OCI-LY1 (cell line): ENCODE measurements around the gene EPB41L1.

ENCODE experiments used
- H2AFZ ChIP-seq: fragments of 200-600 bp; sonication (generic), shearing (Covaris generic); 2 replicates; pipeline ENCODE4 v1.6.0; 2014; ENCODE audit warnings: antibody characterized with exemption, mild to moderate bottlenecking, low read length
- H3F3A ChIP-seq: fragments of 200-600 bp; sonication (generic), shearing (Covaris generic); 2 replicates; pipeline ENCODE4 v1.6.0; 2014; ENCODE audit warnings: mild to moderate bottlenecking, antibody characterized with exemption, low read length, moderate library complexity; ENCODE audit not compliant: insufficient read depth
- H3K27ac ChIP-seq: fragments of 200-600 bp; sonication (generic); 2 replicates; pipeline ENCODE4 v1.5.1; 2014; ENCODE audit warnings: low read length, mixed run types, mild to moderate bottlenecking, low read depth; ENCODE audit not compliant: poor library complexity, severe bottlenecking
- H3K27me3 ChIP-seq: fragments of 200-600 bp; sonication (generic); 2 replicates; pipeline ENCODE4 v1.6.0; 2014; ENCODE audit warnings: antibody characterized with exemption, mild to moderate bottlenecking, low read length, moderate library complexity; ENCODE audit not compliant: insufficient read depth
- H3K36me3 ChIP-seq: fragments of 200-600 bp; sonication (generic); 2 replicates; pipeline ENCODE4 v1.6.1; 2014; ENCODE audit warnings: mild to moderate bottlenecking, antibody characterized with exemption, low read length, moderate library complexity, mixed read lengths; ENCODE audit not compliant: insufficient read depth
- H3K4me1 ChIP-seq: fragments of 200-600 bp; sonication (generic); 2 replicates; pipeline ENCODE4 v1.5.1; 2014; ENCODE audit warnings: mild to moderate bottlenecking, low read length, moderate library complexity; ENCODE audit not compliant: insufficient read depth, severe bottlenecking
- H3K4me2 ChIP-seq: fragments of 200-600 bp; sonication (generic), shearing (Covaris generic); 2 replicates; pipeline ENCODE4 v1.6.1; 2014; ENCODE audit warnings: low read length
- H3K4me3 ChIP-seq: fragments of 200-600 bp; sonication (generic); 2 replicates; pipeline ENCODE4 v1.5.1; 2014; ENCODE audit warnings: low read length, low read depth, mild to moderate bottlenecking, mixed read lengths; ENCODE audit not compliant: poor library complexity, severe bottlenecking
- H3K79me2 ChIP-seq: fragments of 200-600 bp; shearing (Covaris generic); 2 replicates; pipeline ENCODE4 v1.6.1; 2016; ENCODE audit warnings: mixed run types, low read length, mixed read lengths; ENCODE audit not compliant: insufficient read depth
- H3K9ac ChIP-seq: fragments of 200-600 bp; sonication (generic), shearing (Covaris generic); 2 replicates; pipeline ENCODE4 v1.6.1; 2014; ENCODE audit warnings: mild to moderate bottlenecking, low read length, mixed read lengths
- H3K9me2 ChIP-seq: fragments of 200-600 bp; sonication (generic), shearing (Covaris generic); 2 replicates; pipeline ENCODE4 v1.6.1; 2014; ENCODE audit warnings: low read depth, mild to moderate bottlenecking, low read length, mixed read lengths
- H3K9me3 ChIP-seq: fragments of 200-600 bp; shearing (Covaris generic); 2 replicates; pipeline ENCODE4 v1.6.1; 2014; ENCODE audit warnings: low read length, mixed read lengths
- H4K20me1 ChIP-seq: fragments of 200-600 bp; sonication (generic), shearing (Covaris generic); 2 replicates; pipeline ENCODE4 v1.6.0; 2016; ENCODE audit warnings: mild to moderate bottlenecking, low read length; ENCODE audit not compliant: insufficient read depth
- EZH2 ChIP-seq: fragments of 200-600 bp; sonication (generic), shearing (Covaris generic); IDR thresholded peaks from 2 replicates; pipeline ENCODE4 v1.8.0; 2017; ENCODE audit warnings: borderline replicate concordance, mixed run types, mild to moderate bottlenecking, antibody characterized with exemption, low read length, moderate library complexity, mixed read lengths
- TF ChIP-seq, protein P1 (sequence below): fragments of 200-600 bp; sonication (generic), shearing (Covaris generic); IDR thresholded peaks from 2 replicates; pipeline ENCODE4 v1.5.1; 2017; ENCODE audit warnings: mild to moderate bottlenecking, antibody characterized with exemption, low read length, moderate library complexity, mixed read lengths

EPB41L1 gene

DNA sequence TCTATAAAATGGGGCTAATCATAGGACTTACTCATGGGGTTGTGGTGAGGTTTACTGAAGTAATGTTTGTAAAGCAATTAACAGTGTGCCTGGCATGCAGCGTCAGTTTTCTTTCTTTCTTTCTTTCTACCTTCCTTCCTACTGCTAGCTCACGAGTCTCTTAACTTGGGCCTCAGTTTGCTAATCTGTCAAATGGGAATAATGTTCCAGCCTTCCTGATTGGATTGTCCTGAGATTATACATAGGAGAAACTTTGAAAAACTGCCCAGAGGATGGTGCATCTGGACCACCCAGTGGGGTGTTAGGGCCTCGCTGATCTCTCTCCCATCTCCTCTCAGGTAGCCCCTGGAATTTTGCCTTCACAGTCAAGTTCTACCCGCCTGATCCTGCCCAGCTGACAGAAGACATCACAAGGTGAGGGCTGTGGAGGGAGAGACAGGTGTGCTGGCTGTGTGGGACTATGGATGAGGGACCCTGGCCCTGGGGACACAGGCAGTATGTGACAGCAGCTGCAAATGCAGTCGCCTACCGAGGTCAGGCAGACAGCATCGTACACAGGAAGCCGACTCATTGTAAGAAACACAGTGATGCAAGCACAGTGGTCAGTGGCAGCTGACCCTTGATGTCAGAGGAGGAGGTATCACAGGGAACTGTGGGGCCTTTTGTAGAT, 27.5 kb downstream of the EPB41L1 start:
- TF ChIP-seq EZH2: no peak
- TF ChIP-seq, protein P1, sequence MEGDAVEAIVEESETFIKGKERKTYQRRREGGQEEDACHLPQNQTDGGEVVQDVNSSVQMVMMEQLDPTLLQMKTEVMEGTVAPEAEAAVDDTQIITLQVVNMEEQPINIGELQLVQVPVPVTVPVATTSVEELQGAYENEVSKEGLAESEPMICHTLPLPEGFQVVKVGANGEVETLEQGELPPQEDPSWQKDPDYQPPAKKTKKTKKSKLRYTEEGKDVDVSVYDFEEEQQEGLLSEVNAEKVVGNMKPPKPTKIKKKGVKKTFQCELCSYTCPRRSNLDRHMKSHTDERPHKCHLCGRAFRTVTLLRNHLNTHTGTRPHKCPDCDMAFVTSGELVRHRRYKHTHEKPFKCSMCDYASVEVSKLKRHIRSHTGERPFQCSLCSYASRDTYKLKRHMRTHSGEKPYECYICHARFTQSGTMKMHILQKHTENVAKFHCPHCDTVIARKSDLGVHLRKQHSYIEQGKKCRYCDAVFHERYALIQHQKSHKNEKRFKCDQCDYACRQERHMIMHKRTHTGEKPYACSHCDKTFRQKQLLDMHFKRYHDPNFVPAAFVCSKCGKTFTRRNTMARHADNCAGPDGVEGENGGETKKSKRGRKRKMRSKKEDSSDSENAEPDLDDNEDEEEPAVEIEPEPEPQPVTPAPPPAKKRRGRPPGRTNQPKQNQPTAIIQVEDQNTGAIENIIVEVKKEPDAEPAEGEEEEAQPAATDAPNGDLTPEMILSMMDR: no peak
- H3K4me2 ChIP-seq: no peak overlapping the region

DNA sequence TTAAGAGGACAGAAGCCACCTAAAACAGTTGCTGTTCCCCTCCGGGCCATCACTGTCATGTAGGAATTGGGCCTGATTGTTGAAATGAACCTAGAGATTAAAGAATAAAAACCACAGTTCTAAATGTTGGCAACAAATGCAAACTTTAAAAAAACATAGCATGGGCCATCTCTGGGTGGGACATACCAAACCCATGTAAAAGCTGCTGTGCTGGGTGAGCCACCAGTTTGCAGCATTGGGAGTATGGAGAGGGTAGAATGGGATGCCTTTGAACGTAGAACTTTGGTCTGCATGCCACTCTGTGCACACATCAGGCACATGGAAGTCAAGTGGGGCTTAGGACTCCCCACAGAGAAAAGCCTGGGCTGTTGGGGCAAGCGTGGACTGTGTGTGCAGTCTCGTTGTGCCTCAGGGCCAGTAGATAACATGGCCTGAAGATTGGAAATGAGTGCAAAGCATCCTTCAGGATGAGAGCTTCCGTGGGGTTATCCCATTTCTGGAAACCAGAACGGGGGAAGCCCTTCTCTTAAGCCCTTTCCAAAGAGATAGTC, 28.1 kb downstream of the EPB41L1 start:
- Histone ChIP-seq H2AFZ (no peak overlapping the region), H4K20me1 (no peaks in the 10 kb centered on the region), H3K4me1 (no peaks in the 10 kb centered on the region), H3K9me3 (no peaks in the 10 kb centered on the region), H3K4me2 (no peak overlapping the region), H3K9ac (no peak overlapping the region), H3K27ac (no peak overlapping the region), H3K9me2 (no peaks in the 10 kb centered on the region), H3K79me2 (no peaks in the 10 kb centered on the region), H3K36me3 (no peaks in the 10 kb centered on the region), H3F3A (no peaks in the 10 kb centered on the region), H3K27me3 (peaks cover 7% of the 10 kb centered on the region; the same call in 1 of the 2 replicates), H3K4me3 (no peak overlapping the region)
- TF ChIP-seq EZH2: no peak

More for the DNA sequence above, 27.5 kb downstream of the EPB41L1 start:
- no peaks in the 10 kb centered on the region for H3F3A ChIP-seq
- no peaks in the 10 kb centered on the region for H3K9me2 ChIP-seq
- H3K36me3 ChIP-seq: no peaks in the 10 kb centered on the region
- no peak overlapping the region for H3K9ac ChIP-seq
- no peaks in the 10 kb centered on the region for H3K4me1 ChIP-seq
- peaks cover 7% of the 10 kb centered on the region; the same call in 1 of the 2 replicates for H3K27me3 ChIP-seq
- H3K4me3 ChIP-seq: no peak overlapping the region
- no peaks in the 10 kb centered on the region for H3K9me3 ChIP-seq
- no peak overlapping the region for H3K27ac ChIP-seq
- H2AFZ ChIP-seq: no peak overlapping the region
- H3K79me2 ChIP-seq: no peaks in the 10 kb centered on the region
- no peaks in the 10 kb centered on the region for H4K20me1 ChIP-seq

DNA sequence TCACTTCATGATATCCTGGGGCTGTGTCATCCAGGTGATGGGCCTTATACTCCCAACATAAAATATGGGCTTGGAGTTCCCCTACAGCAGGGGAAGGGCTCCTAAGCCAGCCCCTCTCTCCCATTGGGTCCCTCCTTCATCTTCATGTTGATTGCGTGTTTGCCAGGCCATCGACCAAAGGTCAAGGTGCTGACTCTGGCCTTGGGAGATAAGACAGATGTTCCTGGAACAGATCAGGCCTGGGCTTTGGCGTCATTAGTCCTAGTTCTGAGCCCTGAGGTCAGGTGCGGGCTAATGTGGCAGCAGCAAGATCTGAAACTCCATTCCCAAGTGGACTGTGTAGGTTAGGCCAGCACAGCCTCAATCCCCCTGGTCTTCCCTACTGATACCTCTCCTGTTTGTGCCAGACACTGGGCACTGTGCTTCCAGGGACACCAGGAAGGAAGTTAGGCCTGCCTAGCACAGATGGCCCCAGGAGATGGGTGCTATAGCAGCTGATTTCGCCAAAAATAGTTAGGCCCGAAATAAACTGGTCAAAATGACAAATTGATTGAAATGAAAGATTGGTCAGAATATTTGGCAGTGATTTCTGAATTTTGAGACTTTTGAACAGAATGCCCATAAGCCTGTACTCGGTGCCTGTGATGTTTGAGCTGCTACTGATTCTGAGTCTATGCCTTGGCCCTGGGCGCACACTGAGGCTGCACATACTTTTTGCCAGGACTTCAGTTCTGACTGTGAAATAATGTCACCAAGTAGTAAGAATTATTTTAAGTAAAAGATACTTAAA, 28.8 kb downstream of the EPB41L1 start:
- H4K20me1 ChIP-seq: no peaks in the 10 kb centered on the region
- peaks cover 7% of the 10 kb centered on the region; the same call in 1 of the 2 replicates for H3K27me3 ChIP-seq
- H3K4me3 ChIP-seq: no peak overlapping the region
- TF ChIP-seq, protein P1: no peak
- TF ChIP-seq EZH2: no peak
- H3K36me3 ChIP-seq: no peaks in the 10 kb centered on the region
- H3K9me2 ChIP-seq: no peaks in the 10 kb centered on the region
- no peak overlapping the region for H3K9ac ChIP-seq
- no peak overlapping the region for H3K27ac ChIP-seq
- H3K79me2 ChIP-seq: no peaks in the 10 kb centered on the region
- H2AFZ ChIP-seq: no peak overlapping the region
- H3F3A ChIP-seq: no peaks in the 10 kb centered on the region
- no peak overlapping the region for H3K4me2 ChIP-seq
- no peaks in the 10 kb centered on the region for H3K9me3 ChIP-seq
- no peaks in the 10 kb centered on the region for H3K4me1 ChIP-seq
